OCI-LY3 (cell line): ENCODE data around the gene QRICH1.

Source experiments
- EZH2phosphoT487 ChIP-seq: fragments of 200-600 bp; shearing (Covaris generic); IDR thresholded peaks from 2 replicates; pipeline ENCODE4 v1.6.1; 2018; ENCODE audit warnings: antibody characterized with exemption, mixed run types, low read depth
- TF ChIP-seq, protein P1 (sequence below): fragments of 200-600, 300-600 bp; sonication (generic); IDR thresholded peaks from 2 replicates; pipeline ENCODE4 v1.5.1; 2014; ENCODE audit warnings: antibody characterized with exemption, low read length, low read depth

DNA sequence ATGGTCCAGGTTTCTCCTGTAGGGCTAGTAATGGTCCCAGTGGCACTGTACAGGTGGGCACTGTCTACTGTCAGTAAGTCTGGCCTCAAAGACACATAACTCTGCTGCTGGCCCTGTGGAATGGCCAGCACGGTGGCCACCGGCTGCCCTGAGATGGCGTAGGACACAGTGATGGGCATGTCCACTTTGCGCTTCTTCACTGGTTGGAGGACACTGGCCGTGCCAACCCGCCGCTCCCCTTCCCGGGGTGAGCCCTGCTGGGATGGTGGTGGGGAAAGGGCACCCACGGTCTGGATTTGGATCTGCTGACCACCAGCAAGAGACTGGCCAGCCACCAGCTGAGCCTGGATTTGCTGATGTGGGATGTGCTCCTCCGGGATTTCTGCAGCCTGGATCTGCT is 36.6 kb downstream of the QRICH1 start:
- TF ChIP-seq, protein P1, sequence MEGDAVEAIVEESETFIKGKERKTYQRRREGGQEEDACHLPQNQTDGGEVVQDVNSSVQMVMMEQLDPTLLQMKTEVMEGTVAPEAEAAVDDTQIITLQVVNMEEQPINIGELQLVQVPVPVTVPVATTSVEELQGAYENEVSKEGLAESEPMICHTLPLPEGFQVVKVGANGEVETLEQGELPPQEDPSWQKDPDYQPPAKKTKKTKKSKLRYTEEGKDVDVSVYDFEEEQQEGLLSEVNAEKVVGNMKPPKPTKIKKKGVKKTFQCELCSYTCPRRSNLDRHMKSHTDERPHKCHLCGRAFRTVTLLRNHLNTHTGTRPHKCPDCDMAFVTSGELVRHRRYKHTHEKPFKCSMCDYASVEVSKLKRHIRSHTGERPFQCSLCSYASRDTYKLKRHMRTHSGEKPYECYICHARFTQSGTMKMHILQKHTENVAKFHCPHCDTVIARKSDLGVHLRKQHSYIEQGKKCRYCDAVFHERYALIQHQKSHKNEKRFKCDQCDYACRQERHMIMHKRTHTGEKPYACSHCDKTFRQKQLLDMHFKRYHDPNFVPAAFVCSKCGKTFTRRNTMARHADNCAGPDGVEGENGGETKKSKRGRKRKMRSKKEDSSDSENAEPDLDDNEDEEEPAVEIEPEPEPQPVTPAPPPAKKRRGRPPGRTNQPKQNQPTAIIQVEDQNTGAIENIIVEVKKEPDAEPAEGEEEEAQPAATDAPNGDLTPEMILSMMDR, result no peak
- no peak for TF ChIP-seq EZH2phosphoT487
